HepG2 (cell line): ENCODE results near the gene KIRREL3. TPM values are rescaled to one million over a fixed set of nuclear protein-coding genes. Genes with fewer than 3 reads are reported as not detected.
A peak's percentile ranks its signal among the peaks of the same experiment; 100 is the strongest.

Experiments used
- DDIT3 ChIP-seq: sonication (generic); formaldehyde crosslinking; IDR thresholded peaks from 2 replicates; pipeline ENCODE4 v1.4.0; 2020; ENCODE audit warnings: mild to moderate bottlenecking, missing genetic modification reagents
- FOXA1 ChIP-seq, 2 experiments: fragments of 450-650 bp in 1 of 2; sonication (generic) in 1 of 2; formaldehyde crosslinking in 1 of 2; IDR thresholded peaks; 2 replicates each; pipeline versions ENCODE4 v1.4.0 to v1.6.1; 2016 to 2020; ENCODE audit warnings: missing genetic modification reagents in 1 of 2
- GABPA ChIP-seq, 2 experiments: IDR thresholded peaks; 2 replicates each; pipeline ENCODE4 v1.6.1; 2011 to 2016; ENCODE audit warnings: low read depth in 2 of 2, low read length in 1 of 2, missing biosample characterization in 1 of 2, missing genetic modification characterization in 1 of 2
- GATAD1 ChIP-seq: IDR thresholded peaks from 2 replicates; pipeline ENCODE4 v1.6.1; 2016; ENCODE audit warnings: missing genetic modification reagents, missing compliant biosample characterization
- KDM2A ChIP-seq: sonication (generic); formaldehyde crosslinking; IDR thresholded peaks from 2 replicates; pipeline ENCODE4 v1.4.0; 2020; ENCODE audit warnings: low read depth, missing genetic modification reagents, borderline replicate concordance
- KLF13 ChIP-seq: sonication (generic); formaldehyde crosslinking; IDR thresholded peaks from 2 replicates; pipeline ENCODE4 v1.4.0; 2020; ENCODE audit warnings: mild to moderate bottlenecking, missing genetic modification reagents
- POGZ ChIP-seq: sonication (generic); formaldehyde crosslinking; IDR thresholded peaks from 2 replicates; pipeline ENCODE4 v1.4.0; 2020; ENCODE audit warnings: mild to moderate bottlenecking, missing genetic modification reagents
- SP4 ChIP-seq: sonication (generic); formaldehyde crosslinking; IDR thresholded peaks from 2 replicates; pipeline ENCODE4 v1.8.1; 2023; ENCODE audit warnings: mild to moderate bottlenecking, missing genetic modification reagents
- TEF ChIP-seq: sonication (generic); formaldehyde crosslinking; IDR thresholded peaks from 2 replicates; pipeline ENCODE4 v1.5.0; 2020; ENCODE audit warnings: missing genetic modification reagents
- XRCC5 ChIP-seq: fragments of 200-400 bp; formaldehyde crosslinking; optimal IDR thresholded peaks from 2 replicates; pipeline ENCODE3; 2017; ENCODE audit warnings: mild to moderate bottlenecking, low read length
- YY1 ChIP-seq: IDR thresholded peaks from 2 replicates; pipeline ENCODE4 v1.6.1; 2011; ENCODE audit warnings: low read length, low read depth, moderate library complexity, mild to moderate bottlenecking; ENCODE audit not compliant: insufficient read depth, insufficient replicate concordance
- ZFX ChIP-seq: sonication (generic); formaldehyde crosslinking; IDR thresholded peaks from 2 replicates; pipeline ENCODE4 v1.4.0; 2020; ENCODE audit warnings: mild to moderate bottlenecking, low read depth, missing genetic modification reagents, moderate library complexity
- ZNF512 ChIP-seq: sonication (generic); formaldehyde crosslinking; IDR thresholded peaks from 2 replicates; pipeline ENCODE4 v1.4.0; 2020; ENCODE audit warnings: mild to moderate bottlenecking, missing genetic modification reagents
- ZNF639 ChIP-seq: conservative IDR thresholded peaks from 2 replicates; pipeline ENCODE4 v1.6.1; 2018; ENCODE audit warnings: missing genetic modification reagents
- ZNF770 ChIP-seq: sonication (generic); formaldehyde crosslinking; IDR thresholded peaks from 2 replicates; pipeline ENCODE4 v1.5.0; 2020; ENCODE audit warnings: mild to moderate bottlenecking, missing genetic modification reagents
- polyA plus RNA-seq, 8 experiments: library from polyadenylated mRNA; depleted of rRNA in 3 of 8; stranded (reverse) in 7 of 8; unstranded in 1 of 8; fragments of >200 nt; fragmentation: Illumina TruSeq in 4 of 8; extraction: Trizol in 4 of 8; gene quantifications; 2 replicates each; pipeline versions ENCODE4 v1.2.1 to v1.2.3, GENCODE V29; 2011 to 2016; ENCODE audit warnings: low read depth in 4 of 8, missing spikeins in 1 of 8, mixed read lengths in 1 of 8; ENCODE audit not compliant: insufficient read depth in 1 of 8
- total RNA-seq, 5 experiments: library from RNA; depleted of rRNA; stranded (reverse); fragments of >200 nt; fragmentation: Illumina TruSeq; extraction: Trizol; gene quantifications; 2 replicates each; pipeline ENCODE4 v1.2.3, GENCODE V29; 2016; ENCODE audit warnings: low read depth in 1 of 5
- TF ChIP-seq, protein P1 (sequence below): sonication (generic); formaldehyde crosslinking; IDR thresholded peaks from 2 replicates; pipeline ENCODE4 v1.4.0; 2020; ENCODE audit warnings: mild to moderate bottlenecking, missing genetic modification reagents, borderline replicate concordance

The KIRREL3 gene
- total and polyA plus RNA-seq, 2 of the 13 experiments (the other 11 are each of a cell fraction or from before 2014, with no cell fraction given) = not detected

DNA sequence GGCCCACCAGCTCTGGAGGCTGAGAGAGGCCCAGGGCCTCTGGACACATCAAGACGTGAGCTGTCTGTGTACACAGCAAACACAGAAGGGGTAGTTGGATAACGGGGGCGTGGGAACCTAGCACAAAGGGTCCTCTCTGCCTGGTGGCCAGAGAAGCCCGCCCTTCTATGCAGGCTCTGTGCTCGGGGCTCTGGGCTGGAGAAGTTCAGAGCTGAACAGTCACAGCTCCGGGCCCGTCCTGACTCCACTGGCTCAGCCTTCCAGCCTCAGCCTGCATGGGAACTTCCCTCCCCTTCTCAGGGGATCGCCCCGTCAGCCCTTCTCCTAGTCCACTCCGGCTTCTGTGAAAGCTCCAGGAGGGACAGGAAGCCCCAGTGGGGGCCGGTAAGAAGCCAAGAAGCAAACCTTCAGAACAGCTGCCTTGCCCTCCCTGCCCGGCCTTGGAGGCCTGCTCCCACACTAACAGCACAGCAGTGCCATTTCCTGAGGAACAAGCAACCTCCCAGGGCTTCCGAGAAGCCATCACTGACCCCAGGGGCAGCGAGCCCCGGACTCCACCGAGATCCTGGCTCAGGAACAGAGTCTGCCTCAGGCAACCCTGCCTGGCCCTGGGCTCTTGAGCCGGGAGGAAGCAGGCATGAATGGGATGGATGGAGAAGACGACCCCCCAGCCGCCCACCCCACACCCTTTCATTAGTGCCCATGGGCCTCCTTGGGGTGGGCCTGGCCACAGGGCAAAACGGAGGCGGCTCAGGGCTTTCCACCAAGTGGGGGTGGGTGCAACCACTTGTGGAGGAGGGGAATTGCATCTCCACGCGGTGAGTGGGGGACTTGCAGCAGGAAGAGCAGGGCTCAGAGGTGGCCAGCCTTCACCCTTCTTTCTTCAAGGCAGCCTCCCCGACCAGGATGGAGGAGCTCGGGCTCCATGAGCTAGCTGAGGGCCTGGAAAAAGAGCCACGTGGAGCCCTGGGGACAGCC is 525.3 kb downstream of the KIRREL3 start (continued):
- TF ChIP-seq, protein P1, sequence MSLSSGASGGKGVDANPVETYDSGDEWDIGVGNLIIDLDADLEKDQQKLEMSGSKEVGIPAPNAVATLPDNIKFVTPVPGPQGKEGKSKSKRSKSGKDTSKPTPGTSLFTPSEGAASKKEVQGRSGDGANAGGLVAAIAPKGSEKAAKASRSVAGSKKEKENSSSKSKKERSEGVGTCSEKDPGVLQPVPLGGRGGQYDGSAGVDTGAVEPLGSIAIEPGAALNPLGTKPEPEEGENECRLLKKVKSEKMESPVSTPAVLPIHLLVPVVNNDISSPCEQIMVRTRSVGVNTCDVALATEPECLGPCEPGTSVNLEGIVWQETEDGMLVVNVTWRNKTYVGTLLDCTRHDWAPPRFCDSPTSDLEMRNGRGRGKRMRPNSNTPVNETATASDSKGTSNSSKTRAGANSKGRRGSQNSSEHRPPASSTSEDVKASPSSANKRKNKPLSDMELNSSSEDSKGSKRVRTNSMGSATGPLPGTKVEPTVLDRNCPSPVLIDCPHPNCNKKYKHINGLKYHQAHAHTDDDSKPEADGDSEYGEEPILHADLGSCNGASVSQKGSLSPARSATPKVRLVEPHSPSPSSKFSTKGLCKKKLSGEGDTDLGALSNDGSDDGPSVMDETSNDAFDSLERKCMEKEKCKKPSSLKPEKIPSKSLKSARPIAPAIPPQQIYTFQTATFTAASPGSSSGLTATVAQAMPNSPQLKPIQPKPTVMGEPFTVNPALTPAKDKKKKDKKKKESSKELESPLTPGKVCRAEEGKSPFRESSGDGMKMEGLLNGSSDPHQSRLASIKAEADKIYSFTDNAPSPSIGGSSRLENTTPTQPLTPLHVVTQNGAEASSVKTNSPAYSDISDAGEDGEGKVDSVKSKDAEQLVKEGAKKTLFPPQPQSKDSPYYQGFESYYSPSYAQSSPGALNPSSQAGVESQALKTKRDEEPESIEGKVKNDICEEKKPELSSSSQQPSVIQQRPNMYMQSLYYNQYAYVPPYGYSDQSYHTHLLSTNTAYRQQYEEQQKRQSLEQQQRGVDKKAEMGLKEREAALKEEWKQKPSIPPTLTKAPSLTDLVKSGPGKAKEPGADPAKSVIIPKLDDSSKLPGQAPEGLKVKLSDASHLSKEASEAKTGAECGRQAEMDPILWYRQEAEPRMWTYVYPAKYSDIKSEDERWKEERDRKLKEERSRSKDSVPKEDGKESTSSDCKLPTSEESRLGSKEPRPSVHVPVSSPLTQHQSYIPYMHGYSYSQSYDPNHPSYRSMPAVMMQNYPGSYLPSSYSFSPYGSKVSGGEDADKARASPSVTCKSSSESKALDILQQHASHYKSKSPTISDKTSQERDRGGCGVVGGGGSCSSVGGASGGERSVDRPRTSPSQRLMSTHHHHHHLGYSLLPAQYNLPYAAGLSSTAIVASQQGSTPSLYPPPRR (CRISPR knock-in tag) = peak; percentile 31; the same call in 1 of the 2 replicates
- TF ChIP-seq FOXA1 (IDR thresholded peaks at IDR 0.05) (no peak), FOXA1 (CRISPR knock-in tag; IDR thresholded peaks at IDR 0.05) (peak; percentile 81), GABPA (IDR thresholded peaks at IDR 0.05; ENCODE audit: low read depth, low read length) (no peak), GABPA (CRISPR knock-in tag; IDR thresholded peaks at IDR 0.05; ENCODE audit: low read depth) (no peak), POGZ (no peak), ZNF512 (CRISPR knock-in tag) (no peak), ZNF639 (CRISPR knock-in tag) (no peak), KLF13 (CRISPR knock-in tag) (no peak), KDM2A (CRISPR knock-in tag) (no peak), TEF (CRISPR knock-in tag) (peak; percentile 67; the same call in 1 of the 2 replicates), ZFX (CRISPR knock-in tag) (no peak), SP4 (CRISPR knock-in tag) (no peak), GATAD1 (CRISPR knock-in tag) (0 out of 2 replicates have a peak, but pooled peaks have one; percentile 10), XRCC5 (peak; percentile 3), YY1 (no peak), ZNF770 (CRISPR knock-in tag) (peak; percentile 56; the same call in 1 of the 2 replicates), DDIT3 (no peak)
